Upper lobe of left lung (tissue), 4 donors: ENCODE data around the gene AFAP1.

ENCODE experiments used
- CTCF ChIP-seq, 6 experiments: fragments of 450-650 bp in 4 of 6; fragments of 200-600 bp in 2 of 6; sonication (generic) in 2 of 6; IDR thresholded peaks; one replicate each; pipeline ENCODE4 v1.5.1; 2016 to 2019; ENCODE audit warnings: antibody characterized with exemption in 6 of 6
- EP300 ChIP-seq, 4 donors: sonication (generic); formaldehyde crosslinking; IDR thresholded peaks; one replicate each; pipeline ENCODE4 v1.5.1; 2017; ENCODE audit warnings: antibody characterized with exemption in 4 of 4, control low read depth in 2 of 4
- POLR2A ChIP-seq, 4 donors: fragments of 450-650 bp; IDR thresholded peaks; one replicate each; pipeline ENCODE4 v1.5.1; 2016 to 2017; ENCODE audit warnings: antibody characterized with exemption in 4 of 4, mild to moderate bottlenecking in 2 of 4

GRCh38 chr4:7763106-7763505, 176.6 kb downstream of the AFAP1 start:
- TF ChIP-seq EP300 (IDR thresholded peaks at IDR 0.05) (no peak), POLR2A (IDR thresholded peaks at IDR 0.05) (no peak), CTCF (IDR thresholded peaks at IDR 0.05) (no peak)
